ENCODE data around the gene INHBB.

The INHBB gene

DNA sequence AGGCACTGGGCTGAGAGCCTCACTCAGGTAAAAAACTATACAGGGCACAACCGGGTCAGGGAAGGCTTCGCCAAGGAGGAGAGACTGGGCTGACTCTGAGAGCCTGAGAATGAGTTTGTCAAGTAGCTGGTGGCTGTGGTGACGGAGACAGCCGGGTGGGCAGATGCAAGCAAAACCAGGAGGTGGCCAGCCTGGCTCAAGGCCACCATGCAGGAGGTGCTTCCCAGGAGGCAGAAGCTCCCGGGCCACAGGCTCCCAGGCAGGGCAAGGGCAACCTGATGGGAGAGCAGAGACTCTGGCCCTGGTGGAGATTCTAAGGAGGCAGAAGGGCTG is 2.9 kb upstream of the INHBB start:
- no peak for DNase-seq (ENCODE audit: low read depth)

- DNase-seq (ENCODE audit: low read depth), result peak; percentile 55
Measured at GRCh38 chr2:120343433-120344105, 2.4 kb upstream of the INHBB start.

DNA sequence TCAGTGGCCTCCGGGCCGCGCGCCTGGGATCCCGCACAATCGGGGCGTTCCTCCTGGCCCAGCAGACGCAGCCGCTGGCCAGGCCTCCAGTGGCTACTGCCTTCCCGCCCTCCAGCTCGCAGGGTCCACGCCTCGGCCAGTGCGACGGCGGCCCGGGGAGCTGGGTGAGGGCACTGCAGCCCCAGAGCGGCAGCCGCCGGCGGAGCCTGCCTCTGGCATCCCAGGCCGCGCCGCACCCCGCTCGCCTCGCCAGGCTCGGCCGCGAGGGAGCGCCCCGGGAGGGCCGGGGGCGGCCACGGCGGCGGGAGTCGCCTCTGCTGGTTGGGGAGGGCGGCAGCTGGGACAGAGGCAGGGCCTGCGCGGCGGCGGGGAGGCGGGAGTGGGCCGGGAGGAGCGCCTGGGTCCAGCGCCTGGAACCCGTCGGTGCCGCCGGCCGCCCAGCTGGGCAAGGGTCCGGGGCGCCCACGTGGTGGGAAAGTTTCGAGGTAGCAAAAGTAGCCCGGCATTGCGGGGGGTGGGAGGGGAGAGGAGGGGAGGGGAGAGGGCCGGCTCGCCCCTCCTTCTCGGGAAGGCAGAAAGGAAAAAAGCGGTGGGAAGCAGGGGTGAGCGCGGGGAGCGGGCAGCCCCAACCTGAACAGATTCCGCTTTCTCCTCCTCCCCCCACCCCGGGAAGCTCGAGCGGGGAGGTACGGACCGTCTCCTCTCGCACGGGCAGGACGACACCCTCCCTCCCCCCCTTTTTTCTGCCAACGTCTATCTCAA is 1.5 kb upstream of the INHBB start:
- no peak for DNase-seq (ENCODE audit: low read depth)

DNA sequence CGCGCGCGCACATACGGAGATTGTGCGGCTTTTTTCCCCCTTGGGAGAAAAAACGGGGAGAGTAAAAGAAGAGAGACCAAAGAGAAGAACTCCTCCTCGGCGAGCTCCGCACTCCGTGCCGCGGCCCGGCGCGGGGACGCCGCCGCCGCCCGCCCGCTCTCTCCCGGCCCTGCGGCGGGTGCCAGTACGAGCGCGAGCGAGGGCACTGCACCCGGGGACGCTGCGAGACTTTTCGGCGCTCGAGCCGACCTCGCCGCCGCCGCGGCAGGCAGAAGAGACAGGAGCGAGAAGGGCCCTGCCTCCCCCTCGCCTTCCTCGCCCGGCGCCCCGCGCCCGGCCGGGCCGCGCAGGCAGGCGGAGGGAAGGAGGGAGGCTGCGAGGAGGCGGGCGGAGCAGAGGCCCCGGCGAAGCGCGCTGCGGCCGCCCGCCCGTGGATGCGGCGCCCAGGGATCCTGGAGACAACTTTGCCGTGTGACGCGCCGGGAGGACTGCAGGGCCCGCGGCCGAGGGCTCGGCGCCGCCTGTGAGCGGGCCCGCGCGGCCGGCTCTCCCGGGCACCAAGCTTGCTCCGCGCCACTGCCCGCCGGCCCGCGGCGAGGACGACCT is 857 bp upstream of the INHBB start:
- no peak for DNase-seq (ENCODE audit: low read depth)

- no peak for DNase-seq (ENCODE audit: low read depth)
Measured at GRCh38 chr2:120345608-120346007, 328 bp upstream of the INHBB start.

- DNase-seq (ENCODE audit: low read depth), result no peak
Measured at GRCh38 chr2:120346667-120347358, 877 bp downstream of the INHBB start.

DNA sequence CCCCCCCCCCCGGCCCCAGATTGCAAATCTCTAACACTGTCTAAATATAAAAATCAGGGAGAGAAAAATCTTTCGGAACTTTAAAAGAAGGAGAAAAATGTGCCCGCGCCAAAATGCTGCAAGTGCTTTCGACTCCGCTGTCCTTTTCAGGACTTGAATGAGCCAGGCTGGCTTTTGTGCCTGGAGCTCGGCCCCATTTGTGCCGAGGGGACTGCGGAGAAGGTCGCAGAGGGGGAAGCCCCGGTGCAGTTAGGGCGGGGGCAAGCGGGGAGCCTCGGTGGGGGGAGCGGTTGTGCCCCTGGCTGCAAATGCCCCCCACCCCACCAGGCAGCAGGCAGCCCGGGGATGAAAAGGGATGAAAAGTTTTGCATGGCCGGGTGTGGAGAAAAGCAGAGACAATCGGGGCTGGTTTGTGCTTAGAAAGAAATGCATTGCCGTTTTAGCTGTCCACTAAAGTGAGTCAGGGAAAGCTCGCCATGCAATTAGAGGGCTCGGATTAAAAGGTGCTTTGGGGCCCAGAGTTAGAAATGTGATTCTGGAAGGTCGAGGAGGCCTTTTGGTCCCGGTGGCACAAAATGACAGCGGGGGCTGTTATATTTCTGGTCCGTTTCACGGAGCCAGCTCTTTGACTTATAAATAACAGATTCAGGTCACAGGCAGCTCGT is 1.6 kb downstream of the INHBB start:
- DNase-seq (ENCODE audit: low read depth), result no peak

- no peak for DNase-seq (ENCODE audit: low read depth)
Measured at GRCh38 chr2:120348134-120348736, 2.3 kb downstream of the INHBB start.

DNA sequence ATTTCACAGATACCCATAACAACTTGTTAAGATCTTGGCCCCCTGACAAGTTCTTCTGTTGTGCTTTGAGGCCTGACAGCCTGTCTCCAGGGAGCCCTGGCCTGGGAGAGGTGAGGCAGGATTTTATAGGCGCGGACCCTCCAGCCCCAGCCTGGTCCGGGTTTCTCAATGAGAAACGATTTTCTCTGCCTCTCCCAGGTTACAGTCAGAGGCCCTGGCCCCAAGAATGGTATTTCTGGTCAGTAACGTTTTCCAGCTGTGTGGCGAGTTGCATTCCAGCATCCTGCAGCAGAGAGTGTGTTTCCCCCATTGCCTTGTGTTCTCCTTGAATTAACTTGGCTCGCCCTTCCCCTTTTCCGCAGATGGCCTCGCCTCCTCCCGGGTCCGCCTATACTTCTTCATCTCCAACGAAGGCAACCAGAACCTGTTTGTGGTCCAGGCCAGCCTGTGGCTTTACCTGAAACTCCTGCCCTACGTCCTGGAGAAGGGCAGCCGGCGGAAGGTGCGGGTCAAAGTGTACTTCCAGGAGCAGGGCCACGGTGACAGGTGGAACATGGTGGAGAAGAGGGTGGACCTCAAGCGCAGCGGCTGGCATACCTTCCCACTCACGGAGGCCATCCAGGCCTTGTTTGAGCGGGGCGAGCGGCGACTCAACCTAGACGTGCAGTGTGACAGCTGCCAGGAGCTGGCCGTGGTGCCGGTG is 3.0 kb downstream of the INHBB start:
- no peak for DNase-seq (ENCODE audit: low read depth)

DNA sequence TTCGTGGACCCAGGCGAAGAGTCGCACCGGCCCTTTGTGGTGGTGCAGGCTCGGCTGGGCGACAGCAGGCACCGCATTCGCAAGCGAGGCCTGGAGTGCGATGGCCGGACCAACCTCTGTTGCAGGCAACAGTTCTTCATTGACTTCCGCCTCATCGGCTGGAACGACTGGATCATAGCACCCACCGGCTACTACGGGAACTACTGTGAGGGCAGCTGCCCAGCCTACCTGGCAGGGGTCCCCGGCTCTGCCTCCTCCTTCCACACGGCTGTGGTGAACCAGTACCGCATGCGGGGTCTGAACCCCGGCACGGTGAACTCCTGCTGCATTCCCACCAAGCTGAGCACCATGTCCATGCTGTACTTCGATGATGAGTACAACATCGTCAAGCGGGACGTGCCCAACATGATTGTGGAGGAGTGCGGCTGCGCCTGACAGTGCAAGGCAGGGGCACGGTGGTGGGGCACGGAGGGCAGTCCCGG is 3.5 kb downstream of the INHBB start:
- DNase-seq (ENCODE audit: low read depth), result no peak

DNA sequence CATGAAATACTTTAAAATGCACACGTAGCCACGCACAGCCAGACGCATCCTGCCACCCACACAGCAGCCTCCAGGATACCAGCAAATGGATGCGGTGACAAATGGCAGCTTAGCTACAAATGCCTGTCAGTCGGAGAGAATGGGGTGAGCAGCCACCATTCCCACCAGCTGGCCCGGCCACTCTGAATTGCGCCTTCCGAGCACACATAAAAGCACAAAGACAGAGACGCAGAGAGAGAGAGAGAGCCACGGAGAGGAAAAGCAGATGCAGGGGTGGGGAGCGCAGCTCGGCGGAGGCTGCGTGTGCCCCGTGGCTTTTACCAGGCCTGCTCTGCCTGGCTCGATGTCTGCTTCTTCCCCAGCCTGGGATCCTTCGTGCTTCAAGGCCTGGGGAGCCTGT is 4.1 kb downstream of the INHBB start:
- DNase-seq (ENCODE audit: low read depth), result no peak

- DNase-seq (ENCODE audit: low read depth), result no peak
Measured at GRCh38 chr2:120350801-120351320, 4.9 kb downstream of the INHBB start.

- DNase-seq (ENCODE audit: low read depth), result no peak
Measured at GRCh38 chr2:120352696-120353590, 7.0 kb downstream of the INHBB start.

DNA sequence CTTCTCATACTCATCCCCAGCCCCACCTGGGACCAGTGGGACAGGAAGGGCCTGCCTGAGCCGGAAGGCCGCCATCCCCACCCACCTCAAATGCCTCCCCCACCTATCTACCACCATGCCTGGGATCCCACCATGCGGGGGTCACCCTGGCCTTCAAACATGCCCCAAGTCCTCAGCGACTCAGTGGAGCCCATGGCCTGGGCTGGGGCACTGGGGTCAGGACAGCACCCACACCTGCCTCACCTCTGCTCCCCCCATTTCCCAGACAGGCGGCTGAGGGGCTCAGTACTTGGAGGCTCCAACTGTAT is 7.6 kb downstream of the INHBB start:
- DNase-seq (ENCODE audit: low read depth), result no peak

- no peak for DNase-seq (ENCODE audit: low read depth)
Measured at GRCh38 chr2:120353931-120354330, 8.0 kb downstream of the INHBB start.

DNA sequence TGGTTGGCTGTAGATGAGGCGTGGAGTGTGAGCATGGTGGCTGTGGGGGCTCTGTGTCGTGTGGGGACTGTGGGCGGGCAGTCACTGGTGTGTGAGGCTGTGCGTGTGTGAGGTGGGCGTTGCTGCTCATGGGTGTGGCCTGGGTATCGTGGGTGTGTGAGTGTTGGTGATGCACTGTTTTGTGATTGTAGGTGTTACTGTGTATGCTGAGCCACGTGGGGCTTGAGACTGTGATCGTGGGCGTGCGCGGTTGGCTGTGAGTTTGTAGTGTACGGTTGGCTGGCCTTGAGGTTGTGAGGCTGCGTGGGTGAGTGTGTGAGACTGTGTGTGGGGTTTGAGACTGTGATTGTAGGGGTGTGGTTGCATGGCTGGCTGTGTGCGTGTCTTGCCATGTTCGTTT is 8.5 kb downstream of the INHBB start:
- DNase-seq (ENCODE audit: low read depth), result no peak

GRCh38 chr2:120354935-120355779 is 9.2 kb downstream of the INHBB start:
- no peak for DNase-seq (ENCODE audit: low read depth)

DNA sequence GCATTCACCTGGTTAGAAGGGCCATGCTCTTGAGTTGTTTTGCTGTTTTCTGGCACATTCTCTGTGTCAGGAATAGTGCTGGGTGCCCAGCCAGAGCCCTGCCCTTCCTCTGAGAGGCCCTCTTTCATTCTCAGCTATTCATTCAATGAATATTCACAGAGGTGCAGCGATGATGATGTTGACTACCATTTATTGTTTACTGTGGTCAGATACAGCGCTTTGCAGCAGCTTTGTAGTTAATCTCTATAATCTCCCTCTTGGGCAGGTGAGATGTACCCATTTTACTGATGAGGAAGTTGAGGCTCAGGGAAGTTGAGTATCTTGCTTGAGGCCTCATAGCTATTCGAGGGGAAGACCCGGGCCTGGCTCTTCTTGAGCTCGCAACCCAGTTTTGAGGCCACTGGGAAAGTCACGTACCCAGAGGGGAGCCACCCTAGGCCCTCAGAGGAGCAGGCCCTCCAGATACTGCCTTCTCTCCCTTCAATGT is 9.9 kb downstream of the INHBB start:
- no peak for DNase-seq (ENCODE audit: low read depth)

- no peak for DNase-seq (ENCODE audit: low read depth)
Measured at GRCh38 chr2:120357768-120358167, 11.8 kb downstream of the INHBB start.
